Stimulated activated naive B cell treated with anti-CD40 and anti-IgM and Interleukin-4, amounts not matched to agents 10 μg/mL and 1 μg/mL and 100 μg/mL, for 72 hours (primary cell): ENCODE measurements around the gene CAPZB.
A peak's percentile ranks its signal among the peaks of the same experiment; 100 is the strongest.

Source experiments
- ATAC-seq, 2 donors: fragments of 150-1000 bp; cut with Tn5 transposase; replicated peaks; 2 replicates each; pipeline ENCODE4 v1.10.0; 2021; ENCODE audit warnings: moderate library complexity in 1 of 2
- DNase-seq: peaks from one replicate; pipeline ENCODE4 v3.0.0; 2021
- H3K27ac Mint-ChIP-seq: one replicate; pipeline ENCODE4 v1.8.0; 2022; ENCODE audit warnings: mild to moderate bottlenecking, mixed read lengths
- H3K27me3 Mint-ChIP-seq, 2 donors: one replicate each; pipeline ENCODE4 v1.8.0; 2022; ENCODE audit warnings: mixed read lengths in 2 of 2
- H3K36me3 Mint-ChIP-seq, 2 donors: one replicate each; pipeline ENCODE4 v1.8.0; 2022; ENCODE audit warnings: mixed read lengths in 2 of 2, mild to moderate bottlenecking in 1 of 2
- H3K4me1 Mint-ChIP-seq, 2 donors: one replicate each; pipeline ENCODE4 v1.8.0; 2022; ENCODE audit warnings: mixed read lengths in 2 of 2, mild to moderate bottlenecking in 1 of 2
- H3K4me3 Mint-ChIP-seq, 2 donors: one replicate each; pipeline ENCODE4 v1.8.0; 2022; ENCODE audit warnings: mild to moderate bottlenecking in 2 of 2, mixed read lengths in 2 of 2, moderate library complexity in 1 of 2
- H3K9me3 Mint-ChIP-seq, 2 donors: one replicate each; pipeline ENCODE4 v1.8.0; 2022; ENCODE audit warnings: mixed read lengths in 2 of 2, mild to moderate bottlenecking in 1 of 2

CAPZB gene

GRCh38 chr1:19484798-19485361 lies 459 bp downstream of the CAPZB start:
- H3K27ac Mint-ChIP-seq: peak overlapping the region; percentile 97
- H3K9me3 Mint-ChIP-seq: no peaks in the 10 kb centered on the region
- peak overlapping the region; percentile 98 to 100 for H3K4me3 Mint-ChIP-seq
- no peaks in the 10 kb centered on the region for H3K27me3 Mint-ChIP-seq
- peak; percentile 8 to 19 for ATAC-seq
- H3K36me3 Mint-ChIP-seq: peaks cover 15 to 31% of the 10 kb centered on the region in 2 donors
- DNase-seq: peak; percentile 11
- H3K4me1 Mint-ChIP-seq: peaks cover 40 to 73% of the 10 kb centered on the region in 2 donors

GRCh38 chr1:19484338-19484797 lies 971 bp downstream of the CAPZB start:
- ATAC-seq: no peak
- peaks cover 15 to 36% of the 10 kb centered on the region in 2 donors for H3K36me3 Mint-ChIP-seq

GRCh38 chr1:19483691-19484090 lies 1.6 kb downstream of the CAPZB start:
- Mint-ChIP-seq H3K9me3 (no peaks in the 10 kb centered on the region), H3K36me3 (peaks cover 15 to 33% of the 10 kb centered on the region in 2 donors), H3K4me3 (peak overlapping the region; percentile 98 to 100), H3K4me1 (peaks cover 46 to 84% of the 10 kb centered on the region in 2 donors), H3K27ac (peak overlapping the region; percentile 97), H3K27me3 (no peaks in the 10 kb centered on the region)
- DNase-seq: no peak
- ATAC-seq: no peak

More at GRCh38 chr1:19484338-19484797, 971 bp downstream of the CAPZB start:
- Mint-ChIP-seq H3K27me3 (no peaks in the 10 kb centered on the region), H3K9me3 (no peaks in the 10 kb centered on the region), H3K4me3 (peak overlapping the region; percentile 98 to 100), H3K4me1 (peaks cover 45 to 78% of the 10 kb centered on the region in 2 donors), H3K27ac (peak overlapping the region; percentile 97)
- DNase-seq: peak; percentile 9

GRCh38 chr1:19483261-19483660 lies 2.1 kb downstream of the CAPZB start:
- Mint-ChIP-seq H3K36me3 (peaks cover 15 to 35% of the 10 kb centered on the region in 2 donors), H3K4me3 (peak overlapping the region; percentile 98 to 100), H3K27me3 (no peaks in the 10 kb centered on the region), H3K4me1 (peaks cover 49 to 84% of the 10 kb centered on the region in 2 donors), H3K27ac (peak overlapping the region; percentile 97), H3K9me3 (no peaks in the 10 kb centered on the region)
- ATAC-seq (no peak), DNase-seq (no peak)

- no peak for DNase-seq
- H3K9me3 Mint-ChIP-seq: no peaks in the 10 kb centered on the region
- peaks cover 59 to 88% of the 10 kb centered on the region in 2 donors for H3K4me1 Mint-ChIP-seq
- H3K4me3 Mint-ChIP-seq: peak overlapping the region in 1 of 2 donors; percentile 25
- no peaks in the 10 kb centered on the region for H3K27me3 Mint-ChIP-seq
- peaks cover 15 to 40% of the 10 kb centered on the region in 2 donors for H3K36me3 Mint-ChIP-seq
- ATAC-seq: no peak
- no peak overlapping the region for H3K27ac Mint-ChIP-seq
These were observed 3.4 kb downstream of the CAPZB start for GRCh38 chr1:19481826-19482398.

- no peak for ATAC-seq
- DNase-seq: no peak
- H3K27ac Mint-ChIP-seq: peak overlapping the region; percentile 25
- no peaks in the 10 kb centered on the region for H3K9me3 Mint-ChIP-seq
- H3K4me3 Mint-ChIP-seq: no peak overlapping the region
- H3K36me3 Mint-ChIP-seq: peaks cover 19 to 38% of the 10 kb centered on the region in 2 donors
- H3K27me3 Mint-ChIP-seq: no peaks in the 10 kb centered on the region
- H3K4me1 Mint-ChIP-seq: peaks cover 64 to 90% of the 10 kb centered on the region in 2 donors
These were observed 5.1 kb downstream of the CAPZB start for GRCh38 chr1:19480282-19480681.

GRCh38 chr1:19479351-19480120 lies 5.8 kb downstream of the CAPZB start:
- Mint-ChIP-seq H3K36me3 (peaks cover 17 to 35% of the 10 kb centered on the region in 2 donors), H3K4me3 (peak overlapping the region in 1 of 2 donors; percentile 18), H3K4me1 (peaks cover 70 to 95% of the 10 kb centered on the region in 2 donors)

GRCh38 chr1:19478322-19478721 lies 7.0 kb downstream of the CAPZB start:
- no peak for DNase-seq
- no peak for ATAC-seq
- no peaks in the 10 kb centered on the region for H3K9me3 Mint-ChIP-seq
- H3K4me3 Mint-ChIP-seq: peak overlapping the region; percentile 72 to 73
- H3K27me3 Mint-ChIP-seq: no peaks in the 10 kb centered on the region
- H3K4me1 Mint-ChIP-seq: peaks cover 65 to 89% of the 10 kb centered on the region in 2 donors
- H3K36me3 Mint-ChIP-seq: peaks cover 13 to 23% of the 10 kb centered on the region in 2 donors
- H3K27ac Mint-ChIP-seq: peak overlapping the region; percentile 93

More at GRCh38 chr1:19479351-19480120, 5.8 kb downstream of the CAPZB start:
- Mint-ChIP-seq H3K27me3 (no peaks in the 10 kb centered on the region), H3K9me3 (no peaks in the 10 kb centered on the region), H3K27ac (peak overlapping the region; percentile 27)
- DNase-seq (no peak), ATAC-seq (no peak)

- no peaks in the 10 kb centered on the region for H3K9me3 Mint-ChIP-seq
- ATAC-seq (peak; percentile 81 to 85), DNase-seq (peak; percentile 45)
- H3K4me3 Mint-ChIP-seq: peak overlapping the region; percentile 72 to 73
- H3K27me3 Mint-ChIP-seq: no peaks in the 10 kb centered on the region
- H3K36me3 Mint-ChIP-seq: peaks cover 10 to 18% of the 10 kb centered on the region in 2 donors
- peak overlapping the region; percentile 93 for H3K27ac Mint-ChIP-seq
- peaks cover 57 to 81% of the 10 kb centered on the region in 2 donors for H3K4me1 Mint-ChIP-seq
These were observed 7.8 kb downstream of the CAPZB start for GRCh38 chr1:19477284-19478249.

- ATAC-seq (peak; percentile 87 to 88), DNase-seq (peak; percentile 58)
- Mint-ChIP-seq H3K4me3 (peak overlapping the region; percentile 72 to 73), H3K27ac (peak overlapping the region; percentile 93), H3K4me1 (peaks cover 60 to 81% of the 10 kb centered on the region in 2 donors), H3K9me3 (no peaks in the 10 kb centered on the region), H3K27me3 (no peaks in the 10 kb centered on the region), H3K36me3 (peaks cover 11 to 25% of the 10 kb centered on the region in 2 donors)
These were observed 8.7 kb downstream of the CAPZB start for GRCh38 chr1:19476450-19477190.

GRCh38 chr1:19475296-19475695 lies 10.0 kb downstream of the CAPZB start:
- H3K9me3 Mint-ChIP-seq: no peaks in the 10 kb centered on the region
- H3K36me3 Mint-ChIP-seq: peaks cover 11 to 27% of the 10 kb centered on the region in 2 donors
- ATAC-seq (no peak), DNase-seq (no peak)
- H3K27ac Mint-ChIP-seq: peak overlapping the region; percentile 81
- H3K4me1 Mint-ChIP-seq: peaks cover 64 to 82% of the 10 kb centered on the region in 2 donors
- no peaks in the 10 kb centered on the region for H3K27me3 Mint-ChIP-seq
- H3K4me3 Mint-ChIP-seq: no peak overlapping the region

GRCh38 chr1:19472174-19472573 lies 13.2 kb downstream of the CAPZB start:
- ATAC-seq (no peak), DNase-seq (no peak)
- Mint-ChIP-seq H3K27me3 (no peaks in the 10 kb centered on the region), H3K27ac (peak overlapping the region; percentile 59), H3K36me3 (peaks cover 14 to 31% of the 10 kb centered on the region in 2 donors), H3K9me3 (no peaks in the 10 kb centered on the region), H3K4me1 (peaks cover 68 to 82% of the 10 kb centered on the region in 2 donors), H3K4me3 (no peak overlapping the region)

GRCh38 chr1:19469004-19469403 lies 16.3 kb downstream of the CAPZB start:
- Mint-ChIP-seq H3K27ac (peak overlapping the region; percentile 91), H3K27me3 (no peaks in the 10 kb centered on the region), H3K4me1 (peaks cover 61 to 85% of the 10 kb centered on the region in 2 donors), H3K36me3 (peaks cover 15 to 38% of the 10 kb centered on the region in 2 donors), H3K9me3 (peaks cover under 1% of the 10 kb centered on the region in 2 donors), H3K4me3 (peak overlapping the region; percentile 66 to 69)
- DNase-seq (no peak), ATAC-seq (peak; percentile 40 to 55)
